ENCODE measurements around the gene SVEP1.

DNA sequence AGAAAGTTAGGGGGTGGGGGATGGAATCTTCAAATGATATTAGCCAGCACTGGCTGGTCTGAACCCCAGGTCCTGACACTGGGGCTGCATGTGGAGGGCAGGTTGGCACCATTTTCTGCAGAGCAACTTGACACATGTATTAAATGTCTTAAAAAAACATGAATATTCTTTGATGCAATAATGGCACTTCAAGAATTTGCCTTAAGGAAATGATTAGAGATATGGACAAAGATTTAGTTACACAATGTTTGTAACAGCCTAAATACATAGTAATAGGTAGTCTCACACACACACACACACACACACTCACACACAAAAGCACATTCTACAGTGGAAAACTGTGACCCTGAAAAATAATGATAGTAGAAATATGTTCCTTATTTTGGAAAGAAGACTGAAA, 3.6 kb downstream of the SVEP1 start:
- TF ChIP-seq, protein P1, sequence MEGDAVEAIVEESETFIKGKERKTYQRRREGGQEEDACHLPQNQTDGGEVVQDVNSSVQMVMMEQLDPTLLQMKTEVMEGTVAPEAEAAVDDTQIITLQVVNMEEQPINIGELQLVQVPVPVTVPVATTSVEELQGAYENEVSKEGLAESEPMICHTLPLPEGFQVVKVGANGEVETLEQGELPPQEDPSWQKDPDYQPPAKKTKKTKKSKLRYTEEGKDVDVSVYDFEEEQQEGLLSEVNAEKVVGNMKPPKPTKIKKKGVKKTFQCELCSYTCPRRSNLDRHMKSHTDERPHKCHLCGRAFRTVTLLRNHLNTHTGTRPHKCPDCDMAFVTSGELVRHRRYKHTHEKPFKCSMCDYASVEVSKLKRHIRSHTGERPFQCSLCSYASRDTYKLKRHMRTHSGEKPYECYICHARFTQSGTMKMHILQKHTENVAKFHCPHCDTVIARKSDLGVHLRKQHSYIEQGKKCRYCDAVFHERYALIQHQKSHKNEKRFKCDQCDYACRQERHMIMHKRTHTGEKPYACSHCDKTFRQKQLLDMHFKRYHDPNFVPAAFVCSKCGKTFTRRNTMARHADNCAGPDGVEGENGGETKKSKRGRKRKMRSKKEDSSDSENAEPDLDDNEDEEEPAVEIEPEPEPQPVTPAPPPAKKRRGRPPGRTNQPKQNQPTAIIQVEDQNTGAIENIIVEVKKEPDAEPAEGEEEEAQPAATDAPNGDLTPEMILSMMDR (conservative IDR thresholded peaks at IDR 0.05; ENCODE audit: low read depth, low read length) = no peak
- no peak for TF ChIP-seq EZH2 (IDR thresholded peaks at IDR 0.05; ENCODE audit: borderline replicate concordance, low read depth, low read length, poor library complexity, severe bottlenecking)

Data from A673 (cell line).